ENCODE data around the gene SMC1B.

DNA sequence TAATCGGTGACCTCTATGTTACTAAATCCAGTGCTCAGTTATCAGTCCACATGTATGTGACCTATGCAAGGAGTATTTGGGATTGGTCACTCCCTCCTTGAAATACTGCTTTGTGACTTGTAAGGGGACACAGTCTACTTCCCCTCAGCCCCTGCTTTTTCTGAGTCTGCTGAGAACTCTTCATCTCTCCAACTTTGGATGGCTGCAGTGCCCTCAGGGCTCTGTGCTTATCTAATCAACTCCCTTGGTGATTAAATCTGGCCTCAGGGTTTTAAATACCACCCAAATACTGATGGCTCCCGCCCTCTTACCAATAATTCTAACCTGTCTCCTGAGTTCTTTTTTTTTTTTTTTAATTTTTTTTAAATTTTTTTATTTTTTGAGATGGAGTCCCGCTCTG is 63.5 kb downstream of the SMC1B start:
- TF ChIP-seq, protein P1, sequence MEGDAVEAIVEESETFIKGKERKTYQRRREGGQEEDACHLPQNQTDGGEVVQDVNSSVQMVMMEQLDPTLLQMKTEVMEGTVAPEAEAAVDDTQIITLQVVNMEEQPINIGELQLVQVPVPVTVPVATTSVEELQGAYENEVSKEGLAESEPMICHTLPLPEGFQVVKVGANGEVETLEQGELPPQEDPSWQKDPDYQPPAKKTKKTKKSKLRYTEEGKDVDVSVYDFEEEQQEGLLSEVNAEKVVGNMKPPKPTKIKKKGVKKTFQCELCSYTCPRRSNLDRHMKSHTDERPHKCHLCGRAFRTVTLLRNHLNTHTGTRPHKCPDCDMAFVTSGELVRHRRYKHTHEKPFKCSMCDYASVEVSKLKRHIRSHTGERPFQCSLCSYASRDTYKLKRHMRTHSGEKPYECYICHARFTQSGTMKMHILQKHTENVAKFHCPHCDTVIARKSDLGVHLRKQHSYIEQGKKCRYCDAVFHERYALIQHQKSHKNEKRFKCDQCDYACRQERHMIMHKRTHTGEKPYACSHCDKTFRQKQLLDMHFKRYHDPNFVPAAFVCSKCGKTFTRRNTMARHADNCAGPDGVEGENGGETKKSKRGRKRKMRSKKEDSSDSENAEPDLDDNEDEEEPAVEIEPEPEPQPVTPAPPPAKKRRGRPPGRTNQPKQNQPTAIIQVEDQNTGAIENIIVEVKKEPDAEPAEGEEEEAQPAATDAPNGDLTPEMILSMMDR (IDR thresholded peaks at IDR 0.05): no peak
- TF ChIP-seq EZH2 (IDR thresholded peaks at IDR 0.05) (no peak), EZH2phosphoT487 (IDR thresholded peaks at IDR 0.05) (no peak)

Data from neural progenitor cell (in vitro differentiated cells).